H1 (cell line): ENCODE results near the gene PTPRG. TPM values are rescaled to one million over a fixed set of nuclear protein-coding genes. Genes with fewer than 3 reads are reported as not detected.

Experiments used
- BCL11A ChIP-seq, 2 experiments: IDR thresholded peaks; one replicate each; pipeline ENCODE4 v1.6.1; 2011; ENCODE audit warnings: low read depth in 2 of 2, low read length in 2 of 2, mild to moderate bottlenecking in 2 of 2
- CHD2 ChIP-seq: IDR thresholded peaks from 2 replicates; pipeline ENCODE4 v1.6.1; 2012; ENCODE audit warnings: low read length, improper control_type of control experiment
- PHF8 ChIP-seq: fragments of 200-600 bp; sonication (generic); conservative IDR thresholded peaks from 2 replicates; pipeline ENCODE4 v1.7.1; 2012; ENCODE audit warnings: low read depth, mild to moderate bottlenecking, inconsistent platforms, low read length, moderate library complexity
- RXRA ChIP-seq: IDR thresholded peaks from 2 replicates; pipeline ENCODE4 v1.6.1; 2011; ENCODE audit warnings: low read depth, mild to moderate bottlenecking, low read length, moderate library complexity; ENCODE audit not compliant: insufficient read depth
- polyA plus RNA-seq, 7 experiments: library from polyadenylated mRNA; depleted of rRNA in 3 of 7; stranded (reverse) in 5 of 7; unstranded in 2 of 7; fragments of >200 nt in 5 of 7; fragments of 200-250 nt in 2 of 7; gene quantifications; 1 replicate in 5 of 7; 2 replicates in 1 of 7; 4 replicates in 1 of 7; pipeline versions ENCODE4 v1.2.1 to v1.2.3, GENCODE V29; 2011 to 2013; ENCODE audit warnings: missing spikeins in 2 of 7, mixed read lengths in 2 of 7
- total RNA-seq: library from RNA; stranded (reverse); fragmentation: NEBNext Ultra II Directional; extraction: Animal tissue kit (Norgen Biotek cat#: 25700); gene quantifications from 2 replicates; pipeline ENCODE4 v1.2.1, GENCODE V29; 2021

The PTPRG gene
- total and polyA plus RNA-seq, 2 of the 8 experiments (the other 6 are each of a cell fraction or from before 2014, with no cell fraction given): 23.3 to 96.2 TPM

- TF ChIP-seq CHD2: no peak
- no peak for TF ChIP-seq RXRA
- no peak for TF ChIP-seq PHF8
- TF ChIP-seq BCL11A (IDR thresholded peaks at IDR 0.05; ENCODE audit: low read depth in 2 of 2, low read length in 2 of 2): no peak
- TF ChIP-seq, all 59 proteins: peak for 0
Observed at GRCh38 chr3:61733876-61734275, 172.5 kb downstream of the PTPRG start (continued).
